Measurements from ENCODE around the gene HAVCR2.

The HAVCR2 gene

GRCh38 chr5:157143127-157143971 is 34.5 kb upstream of the HAVCR2 start (continued):
- no peak; the same call in 1 of the 2 replicates for TF ChIP-seq ZNF518A (tag by site-specific recombination; conservative IDR thresholded peaks at IDR 0.05; ENCODE audit: low read depth)
- TF ChIP-seq ZNF830 (tag by site-specific recombination; IDR thresholded peaks at IDR 0.05; ENCODE audit: low read depth), result no peak
- no peak for TF ChIP-seq ZNF280D (tag by site-specific recombination; IDR thresholded peaks at IDR 0.05)
- no peak for TF ChIP-seq ZFP3 (tag by site-specific recombination; IDR thresholded peaks at IDR 0.05; ENCODE audit: low read depth)
- no peak for TF ChIP-seq ZNF639 (tag by site-specific recombination; IDR thresholded peaks at IDR 0.05)
- TF ChIP-seq ZIC2 (tag by site-specific recombination; IDR thresholded peaks at IDR 0.05), result 0 out of 2 replicates have a peak, but pooled peaks have one; percentile 9
- TF ChIP-seq HIC1 (tag by site-specific recombination; IDR thresholded peaks at IDR 0.05), result no peak
- no peak for TF ChIP-seq ZNF580 (tag by site-specific recombination; IDR thresholded peaks at IDR 0.05)
- TF ChIP-seq YY1 (tag by site-specific recombination; IDR thresholded peaks at IDR 0.05), result no peak
- no peak for TF ChIP-seq ZNF629 (tag by site-specific recombination; IDR thresholded peaks at IDR 0.05)
- TF ChIP-seq REPIN1 (tag by site-specific recombination; IDR thresholded peaks at IDR 0.05; ENCODE audit: low read depth), result no peak
- no peak for TF ChIP-seq ZNF174 (tag by site-specific recombination; IDR thresholded peaks at IDR 0.05)
- TF ChIP-seq ZNF19 (tag by site-specific recombination; IDR thresholded peaks at IDR 0.05; ENCODE audit: low read depth), result no peak
- TF ChIP-seq ZNF366 (tag by site-specific recombination; conservative IDR thresholded peaks at IDR 0.05), result no peak
- no peak for TF ChIP-seq ZFP41 (tag by site-specific recombination; IDR thresholded peaks at IDR 0.05; ENCODE audit: borderline replicate concordance)
- no peak for TF ChIP-seq ZNF155 (tag by site-specific recombination; IDR thresholded peaks at IDR 0.05)
- TF ChIP-seq KLF16 (tag by site-specific recombination; IDR thresholded peaks at IDR 0.05), result no peak
- TF ChIP-seq BCL11B (tag by site-specific recombination; IDR thresholded peaks at IDR 0.05; ENCODE audit: low read depth), result no peak
- no peak for TF ChIP-seq ZNF398 (tag by site-specific recombination; IDR thresholded peaks at IDR 0.05)
- TF ChIP-seq ZNF184 (tag by site-specific recombination; IDR thresholded peaks at IDR 0.05), result no peak
- no peak for TF ChIP-seq PRDM4 (tag by site-specific recombination; IDR thresholded peaks at IDR 0.05)
- TF ChIP-seq GLIS1 (tag by site-specific recombination; IDR thresholded peaks at IDR 0.05), result no peak

Data from HEK293 (cell line).